ENCODE measurements around the gene G3BP1. TPM values are rescaled to one million over a fixed set of nuclear protein-coding genes. Genes with fewer than 3 reads are reported as not detected.

Gene G3BP1
- total RNA-seq, 4 donors from 2014 or later = 73.3 to 102 (median 89.1) TPM

- WGBS, 2 donors (ENCODE audit: low coverage in 1 of 2) = 0 to 9% methylated on average over 1 to 6 of the region's 9 CpGs
- no peak for ATAC-seq
- Histone ChIP-seq H3K27me3 (no peaks in the 10 kb centered on the region), H3K27ac (peak overlapping the region in 3 of 4 donors; percentile 87 to 92 (median 89)), H3K36me3 (peaks cover 0 to 12% of the 10 kb centered on the region in 2 donors), H3K4me3 (peak overlapping the region; percentile 79 to 82), H3K4me1 (peaks cover 4 to 39% (median 12%) of the 10 kb centered on the region in 3 donors), H3K9me3 (no peaks in the 10 kb centered on the region)
- no peak for TF ChIP-seq POLR2A (IDR thresholded peaks at IDR 0.05)
- TF ChIP-seq, protein P1, sequence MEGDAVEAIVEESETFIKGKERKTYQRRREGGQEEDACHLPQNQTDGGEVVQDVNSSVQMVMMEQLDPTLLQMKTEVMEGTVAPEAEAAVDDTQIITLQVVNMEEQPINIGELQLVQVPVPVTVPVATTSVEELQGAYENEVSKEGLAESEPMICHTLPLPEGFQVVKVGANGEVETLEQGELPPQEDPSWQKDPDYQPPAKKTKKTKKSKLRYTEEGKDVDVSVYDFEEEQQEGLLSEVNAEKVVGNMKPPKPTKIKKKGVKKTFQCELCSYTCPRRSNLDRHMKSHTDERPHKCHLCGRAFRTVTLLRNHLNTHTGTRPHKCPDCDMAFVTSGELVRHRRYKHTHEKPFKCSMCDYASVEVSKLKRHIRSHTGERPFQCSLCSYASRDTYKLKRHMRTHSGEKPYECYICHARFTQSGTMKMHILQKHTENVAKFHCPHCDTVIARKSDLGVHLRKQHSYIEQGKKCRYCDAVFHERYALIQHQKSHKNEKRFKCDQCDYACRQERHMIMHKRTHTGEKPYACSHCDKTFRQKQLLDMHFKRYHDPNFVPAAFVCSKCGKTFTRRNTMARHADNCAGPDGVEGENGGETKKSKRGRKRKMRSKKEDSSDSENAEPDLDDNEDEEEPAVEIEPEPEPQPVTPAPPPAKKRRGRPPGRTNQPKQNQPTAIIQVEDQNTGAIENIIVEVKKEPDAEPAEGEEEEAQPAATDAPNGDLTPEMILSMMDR (IDR thresholded peaks at IDR 0.05) = no peak
- no peak for TF ChIP-seq POLR2AphosphoS5 (IDR thresholded peaks at IDR 0.05)
- no peak for TF ChIP-seq EP300 (IDR thresholded peaks at IDR 0.05)
Measured at GRCh38 chr5:151757233-151758140, 14.3 kb upstream of the G3BP1 start.

DNA sequence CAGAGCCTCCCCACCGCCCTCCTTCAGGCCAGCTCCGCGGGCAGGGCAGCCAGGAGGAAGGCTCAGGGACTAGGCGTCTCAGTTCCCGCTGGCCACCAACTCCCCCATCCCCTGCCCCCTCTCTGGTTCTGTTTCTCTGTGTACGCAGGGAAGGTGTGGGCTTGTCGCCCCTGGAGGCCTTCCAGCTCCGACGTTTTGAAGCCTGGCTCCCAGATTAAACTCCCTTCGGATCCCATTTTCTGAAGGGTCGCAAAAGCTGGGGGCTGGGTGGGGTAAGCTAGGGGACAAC is 13.7 kb upstream of the G3BP1 start:
- Histone ChIP-seq H3K27me3 (no peaks in the 10 kb centered on the region), H3K4me3 (peak overlapping the region; percentile 79 to 82), H3K36me3 (peaks cover 0 to 6% of the 10 kb centered on the region in 2 donors), H3K9me3 (no peaks in the 10 kb centered on the region), H3K27ac (peak overlapping the region; percentile 30 to 92 (median 88)), H3K4me1 (peaks cover 4 to 39% (median 12%) of the 10 kb centered on the region in 3 donors)
- TF ChIP-seq POLR2AphosphoS5 (IDR thresholded peaks at IDR 0.05) (no peak), POLR2A (IDR thresholded peaks at IDR 0.05) (no peak), EP300 (IDR thresholded peaks at IDR 0.05) (no peak)
- TF ChIP-seq, protein P1 (IDR thresholded peaks at IDR 0.05) = no peak
- 0% methylated on average over 3 of the region's 11 CpGs; no CpG with 5 or more reads in 1 of the 2 donors for WGBS, 2 donors (ENCODE audit: low coverage in 1 of 2)
- ATAC-seq = peak; percentile 40

DNA sequence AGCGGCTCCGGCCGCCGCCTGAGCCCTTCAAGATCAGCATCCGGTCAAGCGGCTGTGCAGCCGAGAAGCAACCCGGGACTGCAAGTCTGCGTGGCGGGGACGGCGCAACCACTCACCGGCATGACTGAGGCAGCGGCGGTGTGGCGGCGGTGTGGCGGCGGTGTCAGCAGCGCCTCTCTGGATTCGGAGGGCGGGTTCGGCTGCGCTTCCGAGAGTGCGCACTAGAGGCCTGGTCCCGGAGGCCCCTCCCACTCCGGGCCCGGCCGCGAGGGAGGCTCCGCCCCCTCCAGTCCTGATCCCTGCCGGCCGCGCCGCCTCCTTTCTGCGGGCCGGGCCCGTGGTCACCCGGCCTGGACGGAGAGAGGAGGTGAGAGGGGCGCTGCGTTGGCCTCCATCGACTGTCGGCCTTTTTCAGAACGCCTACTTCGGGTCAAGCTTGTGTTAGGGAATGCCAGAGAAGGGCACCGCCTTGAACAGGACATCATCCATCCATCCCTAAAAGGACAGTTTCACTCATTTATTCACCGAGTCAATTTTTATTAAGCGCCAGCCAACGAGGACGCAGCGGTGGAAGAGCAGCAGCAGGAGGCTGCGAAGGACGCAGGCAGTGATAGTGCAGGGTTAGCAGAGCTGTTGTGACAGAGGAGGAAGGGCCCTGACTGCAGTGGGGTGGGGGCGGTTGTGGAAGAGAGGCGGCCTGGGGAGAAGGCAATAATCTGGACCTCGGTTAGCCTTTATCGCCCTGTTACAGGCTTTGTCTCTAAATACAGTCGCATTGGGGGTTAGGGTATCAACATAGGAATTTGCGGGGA is 13.1 kb upstream of the G3BP1 start, which contains the start of gene ATOX1:
ATOX1 (minus strand) TSS at position 202 of the 812 bp plus-strand sequence; CDS start at position 122, 80 bp downstream.
- 12 to 13% methylated on average over 13 of the region's 61 CpGs for WGBS, 2 donors (ENCODE audit: low coverage in 1 of 2)
- peaks cover 0 to under 1% of the 10 kb centered on the region in 2 donors for H3K36me3 ChIP-seq

DNA sequence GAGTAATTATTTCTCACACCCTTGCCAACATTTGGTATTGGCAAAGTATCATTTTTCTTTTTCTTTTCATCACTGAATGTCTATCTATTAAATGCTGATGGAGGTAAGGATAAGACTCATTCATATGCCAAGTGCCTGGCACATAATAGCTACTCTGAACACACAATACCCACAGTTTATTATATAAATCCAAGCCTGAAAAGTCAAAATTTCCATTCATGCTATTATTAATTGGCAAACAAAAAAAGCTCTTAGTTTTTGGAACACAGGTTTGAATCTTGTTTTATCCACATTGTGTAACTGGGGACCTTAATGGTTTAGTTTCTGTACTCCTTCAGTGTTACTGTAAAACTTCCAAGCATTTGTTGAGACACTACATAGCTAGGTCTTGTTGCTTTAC is 7.0 kb upstream of the G3BP1 start:
- TF ChIP-seq POLR2A (IDR thresholded peaks at IDR 0.05) = no peak
- TF ChIP-seq, protein P1 (IDR thresholded peaks at IDR 0.05) = no peak
- no peak for ATAC-seq
- no peak overlapping the region for H3K4me3 ChIP-seq
- H3K27ac ChIP-seq = no peak overlapping the region
- no peaks in the 10 kb centered on the region for H3K9me3 ChIP-seq
- peaks cover 0 to 4% (median 0%) of the 10 kb centered on the region in 3 donors for H3K4me1 ChIP-seq
- no peaks in the 10 kb centered on the region for H3K36me3 ChIP-seq
- no peaks in the 10 kb centered on the region for H3K27me3 ChIP-seq

More for the DNA sequence above, 13.1 kb upstream of the G3BP1 start, which contains the start of gene ATOX1:
- peak within 1 kb of the TSS; percentile 75 to 92 (median 88) for H3K27ac ChIP-seq
- no peaks in the 10 kb centered on the region for H3K27me3 ChIP-seq
- H3K4me1 ChIP-seq = peaks cover 4 to 39% (median 12%) of the 10 kb centered on the region in 3 donors
- H3K9me3 ChIP-seq = no peaks in the 10 kb centered on the region
- peak within 1 kb of the TSS; percentile 79 to 82 for H3K4me3 ChIP-seq
- TF ChIP-seq, protein P1 (IDR thresholded peaks at IDR 0.05) = peak in 3 of 4 experiments; percentile 44 to 59 (median 44)
- TF ChIP-seq POLR2AphosphoS5 (IDR thresholded peaks at IDR 0.05) = peak; percentile 81
- TF ChIP-seq EP300 (IDR thresholded peaks at IDR 0.05) = no peak
- peak; percentile 85 to 87 for TF ChIP-seq POLR2A (IDR thresholded peaks at IDR 0.05)
- ATAC-seq = peak; percentile 99

Measured in gastroesophageal sphincter (tissue), 4 donors.